GM15510 (cell line): ENCODE data around the gene TTC17.
A peak's percentile ranks its signal among the peaks of the same experiment; 100 is the strongest.

Experiments used
- POLR2A ChIP-seq: IDR thresholded peaks from 3 replicates; pipeline ENCODE4 v1.6.1; 2011; ENCODE audit warnings: borderline replicate concordance; ENCODE audit not compliant: insufficient read length; ENCODE audit errors: extremely low read depth

The TTC17 gene

DNA sequence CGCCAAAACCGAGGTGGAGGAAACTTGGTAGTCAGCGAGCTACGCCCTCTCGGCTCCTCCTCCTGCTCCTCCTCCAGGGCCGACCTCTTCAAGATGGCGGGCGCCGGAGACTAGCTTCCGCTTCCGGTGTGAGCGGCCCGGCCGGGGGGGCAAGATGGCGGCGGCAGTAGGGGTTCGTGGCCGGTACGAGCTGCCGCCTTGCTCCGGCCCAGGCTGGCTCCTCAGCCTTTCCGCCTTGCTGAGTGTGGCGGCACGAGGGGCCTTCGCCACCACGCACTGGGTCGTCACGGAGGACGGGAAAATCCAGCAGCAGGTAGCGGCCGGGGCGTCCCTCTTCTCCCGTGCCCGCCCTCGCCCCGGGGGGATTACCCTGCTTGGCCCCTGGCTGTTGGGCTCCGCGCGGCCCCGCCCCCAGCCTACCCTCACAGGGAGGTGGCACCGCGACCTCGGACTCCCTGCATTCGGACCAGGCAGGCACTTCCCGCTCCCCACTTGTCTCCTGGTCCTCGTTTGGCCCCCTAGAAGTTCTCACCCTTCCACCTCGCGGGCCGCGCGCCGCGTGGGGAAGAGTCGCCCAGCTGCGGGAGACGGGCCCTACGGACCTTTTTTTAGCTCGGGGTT, at the start of gene TTC17:
TTC17 (plus strand) TSS at position 120 of the 621 bp plus-strand sequence; CDS start at position 155, 35 bp downstream.
- TF ChIP-seq POLR2A = peak; percentile 96

DNA sequence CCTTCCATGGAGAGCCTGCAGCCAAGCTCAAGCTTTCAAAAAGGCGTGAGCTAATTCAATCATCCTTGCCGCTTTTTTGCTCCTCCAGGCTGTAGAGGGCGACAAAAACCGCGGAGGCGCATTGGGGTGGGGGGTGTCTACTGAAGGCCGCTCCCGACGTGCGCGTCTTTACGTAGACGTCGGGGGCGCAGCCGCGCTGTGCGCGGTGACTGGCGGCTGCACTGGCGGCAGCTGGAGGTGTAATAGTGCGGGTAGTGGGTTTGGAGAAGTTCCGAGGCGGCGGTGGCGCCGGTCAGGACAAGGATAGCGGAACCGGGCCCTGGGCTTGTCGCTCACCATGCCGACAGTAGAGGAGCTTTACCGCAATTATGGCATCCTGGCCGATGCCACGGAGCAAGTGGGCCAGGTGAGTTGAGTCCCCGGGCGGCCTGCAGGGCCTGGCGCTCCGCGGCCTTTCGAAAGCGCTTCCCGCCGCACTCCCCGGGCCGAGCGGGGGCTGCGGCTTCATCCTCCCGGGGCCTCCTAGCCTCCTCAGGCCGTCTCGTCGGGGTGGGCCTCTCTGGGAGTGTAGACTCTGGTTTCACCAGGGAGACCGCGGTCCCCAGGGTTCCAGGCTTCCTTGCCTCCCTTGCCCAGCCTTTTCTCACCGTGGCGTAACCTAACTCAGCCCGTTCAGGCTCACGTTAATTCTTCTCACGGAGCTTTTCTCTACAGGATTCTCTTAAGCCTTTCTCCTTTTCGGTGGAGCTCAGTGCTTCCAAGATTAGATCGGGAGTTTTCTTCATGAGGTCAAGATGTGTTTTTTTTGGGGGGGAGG, 46.7 kb upstream of the TTC17 start, which contains the start of gene API5:
API5 (plus strand) TSS at position 206 of the 817 bp plus-strand sequence; CDS start at position 338, 132 bp downstream.
- TF ChIP-seq POLR2A = peak; percentile 86

- no peak for TF ChIP-seq POLR2A
Measured at GRCh38 chr11:43315966-43316365, 42.8 kb upstream of the TTC17 start.

- TF ChIP-seq POLR2A = no peak
Measured at GRCh38 chr11:43316451-43316850, 42.3 kb upstream of the TTC17 start.

DNA sequence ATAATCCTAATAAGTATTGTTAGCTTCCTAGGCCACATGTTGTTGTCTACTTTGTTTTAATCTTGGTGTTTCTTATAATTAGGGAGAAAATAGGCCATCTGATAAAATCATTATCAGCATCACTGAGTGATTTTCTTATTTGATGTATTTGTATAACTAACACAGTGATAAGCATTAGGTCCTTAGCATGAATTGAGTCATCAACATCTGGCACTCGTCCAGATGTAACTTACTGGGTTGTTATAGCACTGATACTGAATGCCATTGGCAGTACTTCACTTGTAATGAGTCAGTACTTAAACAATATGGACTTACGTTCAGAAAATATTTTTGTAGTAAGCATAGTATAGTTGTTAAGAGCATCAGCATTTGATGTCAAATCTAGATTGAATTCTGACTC, 30.7 kb upstream of the TTC17 start:
- TF ChIP-seq POLR2A = no peak

DNA sequence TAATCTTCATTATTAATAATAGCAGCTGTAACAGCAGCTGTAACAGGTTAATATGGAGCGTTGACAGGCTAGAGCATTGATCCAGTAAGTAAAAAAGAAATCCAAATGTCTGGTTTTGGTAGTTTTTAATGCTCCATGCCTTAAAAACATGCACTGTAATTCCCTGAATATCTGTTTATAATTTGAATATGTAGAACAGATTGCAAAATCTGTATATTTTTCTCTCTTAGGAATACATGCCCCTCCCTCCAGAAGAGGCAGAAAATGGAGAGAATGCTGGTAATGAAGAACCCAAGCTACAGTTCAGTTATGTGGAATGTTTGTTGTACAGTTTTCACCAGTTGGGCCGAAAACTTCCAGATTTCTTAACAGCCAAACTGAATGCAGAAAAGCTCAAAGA, 30.2 kb upstream of the TTC17 start:
- TF ChIP-seq POLR2A = no peak

DNA sequence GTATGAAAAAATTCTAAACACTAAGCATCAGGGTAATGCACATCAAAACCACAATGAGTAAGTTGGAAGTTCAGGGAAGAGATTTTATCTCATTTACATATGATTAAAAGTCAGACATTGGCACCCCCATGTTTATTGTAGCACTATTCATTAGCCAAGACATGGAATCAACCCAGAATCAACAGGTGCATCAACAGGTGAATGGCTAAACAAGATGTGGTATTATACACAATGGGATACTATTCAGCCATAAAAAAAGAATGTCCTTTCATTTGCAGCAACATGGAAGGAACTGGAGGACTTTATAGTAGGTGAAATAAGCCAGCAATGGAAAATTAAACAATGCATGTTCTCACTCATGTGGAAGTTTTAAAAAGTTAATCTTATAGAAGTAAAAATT, 17.6 kb upstream of the TTC17 start:
- TF ChIP-seq POLR2A = no peak

DNA sequence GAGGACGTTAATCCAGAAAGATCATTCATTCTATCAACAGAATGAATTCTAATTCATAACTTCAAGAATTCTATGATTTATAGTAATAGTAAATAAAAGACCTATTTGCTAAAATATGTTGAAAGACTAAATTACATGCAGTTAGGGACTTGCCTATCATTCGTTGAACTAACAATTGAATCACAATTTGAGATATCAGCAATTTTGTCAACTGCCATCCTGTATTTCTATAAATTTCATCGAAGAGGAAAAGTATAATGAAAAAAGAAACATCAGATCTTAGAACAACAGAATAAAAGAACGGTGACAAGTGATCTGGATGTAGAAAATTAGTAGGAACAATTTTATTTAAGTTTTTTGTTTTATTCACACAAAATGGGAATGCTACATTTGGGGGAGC, 4.4 kb upstream of the TTC17 start:
- TF ChIP-seq POLR2A = no peak

- TF ChIP-seq POLR2A = no peak
Measured at GRCh38 chr11:43356336-43356735, 2.4 kb upstream of the TTC17 start.

DNA sequence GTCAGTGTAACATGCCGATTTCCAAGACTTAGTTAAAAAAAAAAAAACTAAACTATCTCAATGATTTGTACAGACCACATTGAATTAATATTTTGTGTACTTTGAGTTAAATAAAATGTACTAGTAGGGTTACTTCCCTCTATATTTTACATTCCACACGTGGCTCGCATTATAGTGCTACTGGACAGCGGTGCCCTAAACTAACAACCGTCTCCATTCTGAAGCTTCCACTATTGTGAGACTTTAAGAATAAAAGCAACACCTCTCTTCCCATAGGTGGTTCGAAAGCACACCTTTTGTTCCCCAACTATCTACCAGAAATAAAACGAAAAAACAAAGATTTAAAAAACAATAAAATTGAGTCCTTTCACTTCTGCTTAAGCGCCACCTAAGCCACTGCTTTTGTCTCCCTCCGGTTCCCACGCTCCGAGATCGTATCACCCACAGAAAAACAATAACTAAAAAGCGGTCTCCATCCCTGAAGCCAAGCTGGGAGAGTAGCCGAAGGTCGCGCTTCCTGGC, 380 bp upstream of the TTC17 start:
- no peak for TF ChIP-seq POLR2A

- no peak for TF ChIP-seq POLR2A
Measured at GRCh38 chr11:43359422-43359818, 700 bp downstream of the TTC17 start.

GRCh38 chr11:43360361-43361032, 1.8 kb downstream of the TTC17 start:
- TF ChIP-seq POLR2A = no peak

DNA sequence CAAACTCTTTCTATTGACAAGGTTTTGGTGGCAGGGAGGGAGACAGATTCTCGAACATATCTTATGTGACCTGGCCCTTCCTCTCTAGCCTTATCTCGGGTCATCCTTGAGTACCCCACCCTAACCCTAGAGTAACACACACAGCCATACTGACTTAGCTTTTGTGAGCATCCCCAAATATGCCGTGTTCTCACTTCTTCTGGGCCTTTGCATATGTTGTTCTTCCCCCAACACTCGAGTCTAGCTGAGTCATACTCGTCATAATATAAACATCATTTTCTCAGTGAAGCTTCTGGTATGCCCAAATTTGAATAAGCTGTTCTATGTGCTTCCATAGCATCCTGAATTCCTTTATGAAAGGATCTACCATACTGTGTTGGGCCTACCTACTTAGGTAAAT, 8.0 kb downstream of the TTC17 start:
- TF ChIP-seq POLR2A = no peak

GRCh38 chr11:43367382-43368178, 8.9 kb downstream of the TTC17 start:
- TF ChIP-seq POLR2A = no peak

DNA sequence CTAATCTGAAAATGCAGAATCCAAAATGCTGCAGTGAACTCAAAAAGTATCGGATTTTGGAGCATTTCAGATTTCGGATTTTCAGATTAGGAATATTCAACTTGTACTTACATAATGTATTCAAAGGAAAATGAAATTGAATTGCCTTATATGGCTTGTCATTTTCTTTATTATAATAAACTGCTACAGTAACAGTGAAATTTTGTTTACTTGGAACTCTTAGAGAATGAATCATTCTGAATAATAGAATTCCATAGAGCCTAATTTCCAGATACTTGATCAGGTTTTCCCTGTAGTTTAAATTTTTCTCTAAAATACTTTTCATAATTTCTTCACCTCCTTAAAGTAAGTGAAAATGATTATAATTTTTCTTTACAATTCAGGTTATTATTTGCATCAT, 17.3 kb downstream of the TTC17 start:
- TF ChIP-seq POLR2A = no peak

DNA sequence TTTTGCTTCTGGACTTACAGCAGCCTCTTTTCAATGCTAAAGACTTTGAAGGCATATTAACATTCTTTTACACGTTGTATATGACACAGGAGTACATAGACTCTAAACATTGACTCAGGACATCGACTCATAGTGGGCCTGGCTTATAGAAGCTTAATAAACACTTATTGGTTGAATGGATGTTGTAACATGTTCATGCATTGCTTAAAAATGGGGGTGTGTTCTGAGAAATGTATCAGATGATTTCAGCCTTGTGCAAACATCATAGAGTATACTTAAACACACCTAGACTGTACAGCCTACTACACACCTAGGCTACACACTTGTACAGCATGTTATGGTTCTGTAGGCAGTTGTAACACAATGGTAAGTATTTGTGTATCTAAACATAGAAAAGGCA, 17.9 kb downstream of the TTC17 start:
- no peak for TF ChIP-seq POLR2A

- TF ChIP-seq POLR2A = no peak
Measured at GRCh38 chr11:43377389-43377788, 18.7 kb downstream of the TTC17 start.
